ACHN (cell line): ENCODE data around the gene COMMD4.
"Not testable (repeated sequence)": the region's sequence is repeated elsewhere in the genome, so short reads cannot be mapped to it uniquely, and the experiment has no call there.

ENCODE experiments used
- DNase-seq: peaks from one replicate; pipeline ENCODE4 v3.0.0-alpha.2; 2015
- in situ Hi-C: cut with HindIII; loops from 2 replicates; pipeline ENCODE4 v1.10.0; 2017; ENCODE audit warnings: low sequenced_read_pairs, low pct_ligation_motif_present, low pct_unique_long_range_greater_than_20kb

COMMD4 gene

DNA sequence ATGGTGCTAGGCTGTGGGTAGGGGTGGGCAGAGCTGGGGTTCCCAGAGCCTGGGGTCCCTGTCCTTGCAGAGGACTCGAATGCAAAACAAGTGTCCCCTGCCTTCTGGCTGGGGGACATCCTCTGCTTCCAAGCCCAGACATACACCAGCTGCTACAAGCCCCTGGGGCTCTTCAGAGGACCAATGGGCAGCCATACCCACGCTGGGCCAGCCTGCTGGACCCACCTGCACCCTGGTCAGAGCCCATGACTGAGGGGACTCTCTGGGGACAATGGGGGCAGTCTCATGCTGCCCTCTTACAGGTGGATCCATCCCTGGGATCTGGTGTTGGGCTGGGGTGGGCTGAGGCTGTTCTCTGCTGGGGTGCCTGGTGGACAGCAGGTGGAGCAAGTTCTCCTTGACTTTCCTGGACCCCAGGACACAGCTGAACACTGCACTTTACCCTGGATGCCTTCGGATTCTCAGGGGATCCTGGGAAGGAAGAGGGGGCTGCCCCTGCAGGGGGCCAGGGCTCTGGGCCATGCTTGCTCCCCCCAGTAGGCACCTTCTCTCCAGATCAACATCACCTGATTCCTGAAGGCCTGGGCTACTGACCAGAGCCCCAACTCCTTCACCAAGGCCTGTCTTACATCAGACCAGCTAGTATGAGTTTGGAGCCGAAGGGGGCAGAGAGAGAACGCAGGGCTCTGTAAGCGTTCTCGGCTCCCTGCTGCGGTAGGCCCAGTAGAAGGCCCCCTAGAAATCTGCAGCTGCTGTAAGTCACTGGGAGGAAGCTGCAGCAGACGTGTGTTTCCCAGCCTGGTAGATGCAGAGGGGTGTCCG, 7.2 kb upstream of the COMMD4 start:
- no peak for DNase-seq
- in situ Hi-C loops = no loop called here

- DNase-seq = no peak
- in situ Hi-C loops = no loop called here
Measured at GRCh38 chr15:75329571-75329970, 6.3 kb upstream of the COMMD4 start.

- in situ Hi-C loops, DNase-seq: not testable (repeated sequence)
Measured at GRCh38 chr15:75332093-75332492, 3.8 kb upstream of the COMMD4 start.

GRCh38 chr15:75333654-75334419, 2.0 kb upstream of the COMMD4 start:
- in situ Hi-C loops, DNase-seq: not testable (repeated sequence)

- DNase-seq = no peak
- in situ Hi-C loops = no loop called here
Measured at GRCh38 chr15:75335313-75335704, 554 bp upstream of the COMMD4 start.

GRCh38 chr15:75338661-75339240, 2.9 kb downstream of the COMMD4 start:
- DNase-seq = no peak
- in situ Hi-C loops = no loop called here

DNA sequence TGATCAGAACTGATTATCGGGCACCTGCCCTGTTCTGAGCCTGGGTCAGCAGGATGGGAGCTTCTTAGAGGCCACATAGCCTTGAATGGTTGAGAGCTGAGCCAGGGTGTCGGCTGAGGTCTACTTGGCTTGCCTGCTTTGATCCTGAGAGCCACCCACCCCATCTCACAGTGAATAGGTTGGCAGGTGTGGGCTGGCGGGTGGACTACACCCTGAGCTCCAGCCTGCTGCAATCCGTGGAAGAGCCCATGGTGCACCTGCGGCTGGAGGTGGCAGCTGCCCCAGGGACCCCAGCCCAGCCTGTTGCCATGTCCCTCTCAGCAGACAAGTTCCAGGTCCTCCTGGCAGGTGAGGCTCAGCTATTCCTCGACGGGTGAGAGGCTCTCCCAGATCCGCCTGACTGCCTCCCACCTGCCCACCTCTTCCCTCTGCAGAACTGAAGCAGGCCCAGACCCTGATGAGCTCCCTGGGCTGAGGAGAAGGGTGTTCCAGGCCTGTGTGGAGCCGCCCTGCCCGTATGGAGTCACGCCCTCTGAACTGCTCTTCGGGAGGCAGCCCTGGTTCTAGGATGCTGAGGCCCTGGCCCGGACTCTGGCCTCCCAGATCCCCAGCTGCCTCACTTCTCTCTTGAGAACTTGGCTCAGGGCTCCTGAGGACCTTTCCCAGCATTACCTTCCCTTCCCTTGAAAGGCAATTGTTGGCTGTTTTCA, 3.8 kb downstream of the COMMD4 start:
- in situ Hi-C loops = no loop called here
- no peak for DNase-seq

GRCh38 chr15:75342221-75342620, 6.4 kb downstream of the COMMD4 start:
- in situ Hi-C loops = no loop called here
- no peak for DNase-seq

DNA sequence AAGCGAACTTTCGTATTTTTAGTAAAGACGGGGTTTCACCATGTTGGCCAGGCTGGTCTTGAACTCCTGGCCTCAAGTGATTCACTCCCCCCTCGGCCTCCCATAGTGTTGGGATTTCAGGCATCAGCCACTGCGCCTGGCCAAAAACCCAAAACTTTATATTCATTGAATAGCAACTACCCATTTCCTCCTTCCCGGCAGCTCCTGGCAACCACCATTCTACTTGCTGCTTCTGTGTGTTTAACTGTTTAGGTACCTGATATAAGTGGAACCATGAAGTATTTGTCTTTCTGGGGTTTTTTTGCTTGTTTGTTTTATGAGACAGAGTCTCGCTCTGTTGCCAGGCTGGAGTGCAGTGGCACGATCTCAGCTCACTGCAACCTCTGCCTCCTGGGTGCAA, 8.1 kb downstream of the COMMD4 start:
- DNase-seq, in situ Hi-C loops: not testable (repeated sequence)

- in situ Hi-C loops = no loop called here
- DNase-seq = no peak
Measured at GRCh38 chr15:75346796-75347221, 10.9 kb downstream of the COMMD4 start, which contains the start of gene NEIL1. TSS of gene NEIL1 (plus strand) at chr15:75347039. CDS start at chr15:75348906, 1,867 bp downstream.

- in situ Hi-C loops = no loop called here
- peak; percentile 22 for DNase-seq
Measured at GRCh38 chr15:75347222-75348033, 11.6 kb downstream of the COMMD4 start.

GRCh38 chr15:75348034-75348561, 12.2 kb downstream of the COMMD4 start:
- in situ Hi-C loops = no loop called here
- DNase-seq = no peak

GRCh38 chr15:75348562-75349350, 12.9 kb downstream of the COMMD4 start:
- in situ Hi-C loops = no loop called here
- DNase-seq = no peak

GRCh38 chr15:75349351-75349669, 13.4 kb downstream of the COMMD4 start:
- DNase-seq, in situ Hi-C loops: not testable (repeated sequence)

DNA sequence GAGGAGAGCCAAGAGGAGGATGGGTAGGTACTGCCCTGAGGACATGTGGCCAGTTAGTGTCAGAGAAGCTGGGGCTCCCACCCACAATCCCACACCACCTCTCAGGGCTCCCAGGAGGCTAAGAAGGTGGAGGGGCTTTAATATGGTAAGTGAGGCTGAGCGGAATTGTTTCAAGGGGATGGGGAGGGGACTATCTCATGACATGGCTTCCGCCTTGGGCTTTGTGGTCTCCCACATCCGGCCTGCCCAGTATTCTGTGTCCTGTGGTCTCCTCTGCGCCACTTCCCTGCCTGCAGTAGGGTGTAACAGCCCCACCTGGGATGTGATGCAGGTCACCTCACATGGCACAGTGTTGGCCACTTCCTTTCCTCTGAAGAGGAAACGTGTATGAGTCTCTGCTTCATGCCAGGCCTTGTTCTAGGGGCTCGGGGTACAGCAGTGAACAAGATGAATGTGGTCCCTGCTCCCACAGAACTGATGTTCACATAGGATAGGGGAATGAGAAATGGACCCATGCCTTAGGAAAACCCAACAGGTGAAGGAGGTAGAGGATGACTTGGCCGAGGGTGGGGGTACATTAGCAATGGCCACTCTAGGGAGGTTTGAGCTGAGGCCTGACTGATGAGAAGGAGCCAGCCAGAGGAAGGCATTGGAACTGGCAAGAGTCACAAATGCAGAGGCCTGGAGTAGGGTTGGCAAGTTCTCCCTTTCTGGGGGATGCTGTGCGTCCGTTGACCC, 14.2 kb downstream of the COMMD4 start:
- in situ Hi-C loops = no loop called here
- DNase-seq = no peak

DNA sequence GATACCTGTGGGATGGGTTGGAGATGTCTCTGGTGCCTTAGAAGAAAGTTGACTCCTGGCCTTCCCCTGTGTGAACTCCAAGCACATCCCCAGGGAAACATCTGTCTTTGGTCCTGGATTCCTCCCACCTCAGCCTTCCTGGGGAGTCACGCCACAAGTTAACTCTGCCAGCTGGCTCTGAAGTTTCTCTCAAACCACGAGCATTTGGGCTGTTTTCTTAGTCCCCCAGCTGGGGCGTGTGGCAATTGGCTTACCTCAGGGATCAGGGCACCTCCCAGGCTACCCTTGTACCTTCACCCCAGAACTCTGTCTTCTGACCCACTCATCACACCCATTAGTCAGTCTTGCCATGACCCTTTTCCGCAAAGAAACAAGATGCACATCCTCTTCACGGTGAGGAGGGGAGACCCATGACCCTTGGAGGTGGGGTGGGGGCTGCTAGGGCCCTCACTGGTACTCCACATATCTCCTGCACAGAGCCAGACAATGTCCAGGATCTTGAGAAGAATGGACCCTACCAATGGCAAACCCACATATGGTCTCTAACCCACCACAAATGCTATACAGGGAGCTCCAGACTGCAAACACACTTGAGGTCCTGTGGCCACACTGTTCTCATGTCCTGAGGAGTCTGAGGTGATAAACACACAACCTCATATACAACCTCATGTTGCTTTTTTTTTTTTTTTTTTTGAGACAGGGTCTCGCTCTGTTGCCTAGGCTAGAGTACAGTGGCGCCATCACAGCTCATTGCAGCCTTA, 14.9 kb downstream of the COMMD4 start:
- DNase-seq = no peak

More for the DNA sequence above, 14.9 kb downstream of the COMMD4 start:
- in situ Hi-C loops = no loop called here
